GM12865 (cell line): Measurements from ENCODE around the gene EP300.

Experiments
- DNase-seq: peaks from one replicate; pipeline ENCODE4 v3.0.0; 2010; ENCODE audit warnings: low read depth
- H3K4me3 ChIP-seq: 2 replicates; pipeline ENCODE4 v1.5.1; 2011; ENCODE audit warnings: mild to moderate bottlenecking, low read depth, low read length, control low read depth
- CTCF ChIP-seq: IDR thresholded peaks from 2 replicates; pipeline ENCODE4 v1.5.1; 2011; ENCODE audit warnings: low read length, control low read depth, low read depth, inconsistent platforms; ENCODE audit not compliant: insufficient read depth; ENCODE audit errors: missing control alignments

The EP300 gene

GRCh38 chr22:41091132-41092022 lies 1.0 kb upstream of the EP300 start:
- no peak for TF ChIP-seq CTCF
- peak overlapping the region; percentile 88 for H3K4me3 ChIP-seq
- DNase-seq, result peak; percentile 99

- peak; percentile 66 for DNase-seq
- TF ChIP-seq CTCF, result no peak
- peak overlapping the region; percentile 88 for H3K4me3 ChIP-seq
These were observed 537 bp downstream of the EP300 start for GRCh38 chr22:41092847-41093411.

GRCh38 chr22:41094041-41094593 lies 1.7 kb downstream of the EP300 start:
- DNase-seq, result peak; percentile 35
- peak overlapping the region; percentile 88 for H3K4me3 ChIP-seq
- no peak for TF ChIP-seq CTCF

GRCh38 chr22:41096391-41096790 lies 4.0 kb downstream of the EP300 start:
- no peak for TF ChIP-seq CTCF
- no peak for DNase-seq
- H3K4me3 ChIP-seq, result no peak overlapping the region

GRCh38 chr22:41096841-41097240 lies 4.4 kb downstream of the EP300 start:
- TF ChIP-seq CTCF, result no peak

GRCh38 chr22:41099036-41099435 lies 6.6 kb downstream of the EP300 start:
- TF ChIP-seq CTCF, result no peak
- no peak for DNase-seq
- H3K4me3 ChIP-seq, result no peak overlapping the region

More at GRCh38 chr22:41096841-41097240, 4.4 kb downstream of the EP300 start:
- DNase-seq, result no peak
- no peak overlapping the region for H3K4me3 ChIP-seq
